ENCODE results near the gene ADGRG1. TPM values are rescaled to one million over a fixed set of nuclear protein-coding genes. Genes with fewer than 3 reads are reported as not detected.

Gene ADGRG1
- total RNA-seq, 4 donors from 2014 or later: 40.0 to 55.3 (median 45.7) TPM

- TF ChIP-seq POLR2AphosphoS5 (IDR thresholded peaks at IDR 0.05): no peak
- TF ChIP-seq EP300 (IDR thresholded peaks at IDR 0.05; ENCODE audit: low read depth): no peak
- TF ChIP-seq CTCF (IDR thresholded peaks at IDR 0.05): no peak
- no peak for TF ChIP-seq POLR2A (IDR thresholded peaks at IDR 0.05)
- H3K27ac ChIP-seq: no peak overlapping the region
- in situ Hi-C loops (cut with MboI; ENCODE audit: low pct_ligation_motif_present in 1 of 4, low pct_unique_long_range_greater_than_20kb in 1 of 4, low sequenced_read_pairs in 3 of 4): no loop called here
- H3K4me1 ChIP-seq: no peaks in the 10 kb centered on the region
- no peaks in the 10 kb centered on the region for H3K27me3 ChIP-seq
- intact Hi-C loops (cut with DNase I; ENCODE audit: low total_unique reads): no loop called here
- WGBS, 2 donors (ENCODE audit: low coverage in 1 of 2): 82% methylated on average over 3 of the region's 4 CpGs; no CpG with 5 or more reads in 1 of the 2 donors
- DNase-seq: no peak
- H3K4me3 ChIP-seq: no peak overlapping the region
- no peaks in the 10 kb centered on the region for H3K9me3 ChIP-seq
- H3K36me3 ChIP-seq: no peaks in the 10 kb centered on the region
Measured at GRCh38 chr16:57688487-57688986, 60.1 kb downstream of the ADGRG1 start.

GRCh38 chr16:57688987-57689761 lies 60.7 kb downstream of the ADGRG1 start:
- intact Hi-C loops (cut with DNase I; ENCODE audit: low total_unique reads) (no loop called here), in situ Hi-C loops (cut with MboI; ENCODE audit: low pct_ligation_motif_present in 1 of 4, low pct_unique_long_range_greater_than_20kb in 1 of 4, low sequenced_read_pairs in 3 of 4) (no loop called here)
- 0 to 53% methylated on average over 1 to 13 of the region's 15 CpGs for WGBS, 2 donors (ENCODE audit: low coverage in 1 of 2)

GRCh38 chr16:57689762-57690558 lies 61.5 kb downstream of the ADGRG1 start:
- TF ChIP-seq POLR2A (IDR thresholded peaks at IDR 0.05) (no peak), POLR2AphosphoS5 (IDR thresholded peaks at IDR 0.05) (no peak), CTCF (IDR thresholded peaks at IDR 0.05) (no peak), EP300 (IDR thresholded peaks at IDR 0.05; ENCODE audit: low read depth) (no peak)
- no peaks in the 10 kb centered on the region for H3K27me3 ChIP-seq
- H3K27ac ChIP-seq: no peak overlapping the region
- intact Hi-C loops (cut with DNase I; ENCODE audit: low total_unique reads) (no loop called here), in situ Hi-C loops (cut with MboI; ENCODE audit: low pct_ligation_motif_present in 1 of 4, low pct_unique_long_range_greater_than_20kb in 1 of 4, low sequenced_read_pairs in 3 of 4) (no loop called here)
- H3K36me3 ChIP-seq: no peaks in the 10 kb centered on the region
- H3K4me1 ChIP-seq: no peaks in the 10 kb centered on the region
- H3K4me3 ChIP-seq: no peak overlapping the region
- no peaks in the 10 kb centered on the region for H3K9me3 ChIP-seq
- WGBS, 2 donors (ENCODE audit: low coverage in 1 of 2): 0 to 68% methylated on average over 1 to 13 of the region's 13 CpGs
- DNase-seq: no peak

More at GRCh38 chr16:57688987-57689761, 60.7 kb downstream of the ADGRG1 start:
- Histone ChIP-seq H3K27me3 (no peaks in the 10 kb centered on the region), H3K36me3 (no peaks in the 10 kb centered on the region), H3K27ac (no peak overlapping the region), H3K9me3 (no peaks in the 10 kb centered on the region), H3K4me3 (no peak overlapping the region), H3K4me1 (no peaks in the 10 kb centered on the region)
- no peak for DNase-seq
- TF ChIP-seq POLR2A (IDR thresholded peaks at IDR 0.05): no peak
- no peak for TF ChIP-seq CTCF (IDR thresholded peaks at IDR 0.05)
- no peak for TF ChIP-seq POLR2AphosphoS5 (IDR thresholded peaks at IDR 0.05)
- no peak for TF ChIP-seq EP300 (IDR thresholded peaks at IDR 0.05; ENCODE audit: low read depth)

- no peak overlapping the region for H3K4me3 ChIP-seq
- 79 to 80% methylated on average over 2 to 4 of the region's 4 CpGs for whole genome bisulfite sequencing, 2 donors (ENCODE audit: low coverage in 1 of 2)
- in situ Hi-C loops (cut with MboI; ENCODE audit: low pct_ligation_motif_present in 1 of 4, low pct_unique_long_range_greater_than_20kb in 1 of 4, low sequenced_read_pairs in 3 of 4) (no loop called here), intact Hi-C loops (cut with DNase I; ENCODE audit: low total_unique reads) (no loop called here)
- H3K27me3 ChIP-seq: no peaks in the 10 kb centered on the region
- no peak for TF ChIP-seq POLR2AphosphoS5 (IDR thresholded peaks at IDR 0.05)
- TF ChIP-seq EP300 (IDR thresholded peaks at IDR 0.05; ENCODE audit: low read depth): no peak
- no peak for TF ChIP-seq CTCF (IDR thresholded peaks at IDR 0.05)
- no peak for TF ChIP-seq POLR2A (IDR thresholded peaks at IDR 0.05)
- no peak overlapping the region for H3K27ac ChIP-seq
- no peaks in the 10 kb centered on the region for H3K4me1 ChIP-seq
- no peak for DNase-seq
- no peaks in the 10 kb centered on the region for H3K36me3 ChIP-seq
- no peaks in the 10 kb centered on the region for H3K9me3 ChIP-seq
Measured at GRCh38 chr16:57690782-57691471, 62.5 kb downstream of the ADGRG1 start.

All from transverse colon (tissue), 4 donors.